HUES48 (cell line): ENCODE measurements around the gene TMCO1.
"Not testable (repeated sequence)": the region's sequence is repeated elsewhere in the genome, so short reads cannot be mapped to it uniquely, and the experiment has no call there.

Experiments
- H3K27ac ChIP-seq: one replicate; pipeline ENCODE4 v1.7.0; 2013; ENCODE audit warnings: low read depth, low read length, inconsistent platforms
- H3K27me3 ChIP-seq: 2 replicates; pipeline ENCODE4 v1.6.1; 2013; ENCODE audit warnings: mild to moderate bottlenecking, low read length; ENCODE audit not compliant: control insufficient read depth, insufficient read depth
- H3K36me3 ChIP-seq: 2 replicates; pipeline ENCODE4 v1.6.1; 2013; ENCODE audit warnings: low read length; ENCODE audit not compliant: control insufficient read depth, insufficient read depth
- H3K4me1 ChIP-seq: 2 replicates; pipeline ENCODE4 v1.6.1; 2013; ENCODE audit warnings: mild to moderate bottlenecking, low read length; ENCODE audit not compliant: control insufficient read depth, insufficient read depth
- H3K4me3 ChIP-seq: 2 replicates; pipeline ENCODE4 v1.5.1; 2013; ENCODE audit warnings: mild to moderate bottlenecking, low read depth, low read length
- H3K9ac ChIP-seq: 2 replicates; pipeline ENCODE4 v1.6.1; 2013; ENCODE audit warnings: mild to moderate bottlenecking, low read depth, low read length, moderate library complexity
- H3K9me3 ChIP-seq: 2 replicates; pipeline ENCODE4 v1.6.1; 2013; ENCODE audit warnings: low read length; ENCODE audit not compliant: control insufficient read depth, insufficient read depth

The TMCO1 gene

GRCh38 chr1:165778197-165778596 lies 9.5 kb upstream of the TMCO1 start:
- H3K9ac ChIP-seq, result not testable (repeated sequence)

GRCh38 chr1:165773324-165773965 lies 4.8 kb upstream of the TMCO1 start:
- peaks cover 22% of the 10 kb centered on the region for H3K36me3 ChIP-seq
- no peak overlapping the region for H3K4me3 ChIP-seq
- no peaks in the 10 kb centered on the region for H3K27me3 ChIP-seq
- no peak overlapping the region for H3K9ac ChIP-seq
- H3K27ac ChIP-seq, result no peak overlapping the region
- no peaks in the 10 kb centered on the region for H3K4me1 ChIP-seq
- H3K9me3 ChIP-seq, result no peaks in the 10 kb centered on the region

More at GRCh38 chr1:165778197-165778596, 9.5 kb upstream of the TMCO1 start:
- not testable (repeated sequence) for H3K9me3 ChIP-seq, H3K27me3 ChIP-seq, H3K4me1 ChIP-seq, H3K27ac ChIP-seq, H3K4me3 ChIP-seq
- H3K36me3 ChIP-seq, result peaks cover 21% of the 10 kb centered on the region

- no peaks in the 10 kb centered on the region for H3K4me1 ChIP-seq
- no peak overlapping the region for H3K9ac ChIP-seq
- H3K9me3 ChIP-seq, result no peaks in the 10 kb centered on the region
- peaks cover 22% of the 10 kb centered on the region for H3K36me3 ChIP-seq
- H3K27me3 ChIP-seq, result no peaks in the 10 kb centered on the region
- no peak overlapping the region for H3K27ac ChIP-seq
- no peak overlapping the region for H3K4me3 ChIP-seq
Measured at GRCh38 chr1:165772739-165773138, 4.1 kb upstream of the TMCO1 start.

GRCh38 chr1:165764277-165764676 lies 4.4 kb downstream of the TMCO1 start:
- Histone ChIP-seq H3K36me3 (peaks cover 33% of the 10 kb centered on the region), H3K4me3 (no peak overlapping the region)

GRCh38 chr1:165763442-165763841 lies 5.2 kb downstream of the TMCO1 start:
- no peak overlapping the region for H3K9ac ChIP-seq
- no peaks in the 10 kb centered on the region for H3K9me3 ChIP-seq

More at GRCh38 chr1:165764277-165764676, 4.4 kb downstream of the TMCO1 start:
- Histone ChIP-seq H3K9ac (no peak overlapping the region), H3K4me1 (no peaks in the 10 kb centered on the region), H3K9me3 (no peaks in the 10 kb centered on the region), H3K27me3 (no peaks in the 10 kb centered on the region), H3K27ac (no peak overlapping the region)

GRCh38 chr1:165762725-165763124 lies 5.9 kb downstream of the TMCO1 start:
- Histone ChIP-seq H3K9me3 (no peaks in the 10 kb centered on the region), H3K9ac (no peak overlapping the region), H3K4me1 (no peaks in the 10 kb centered on the region), H3K27ac (no peak overlapping the region), H3K27me3 (no peaks in the 10 kb centered on the region), H3K36me3 (peaks cover 37% of the 10 kb centered on the region), H3K4me3 (no peak overlapping the region)

More at GRCh38 chr1:165763442-165763841, 5.2 kb downstream of the TMCO1 start:
- no peaks in the 10 kb centered on the region for H3K4me1 ChIP-seq
- H3K4me3 ChIP-seq, result no peak overlapping the region
- peaks cover 33% of the 10 kb centered on the region for H3K36me3 ChIP-seq
- H3K27me3 ChIP-seq, result no peaks in the 10 kb centered on the region
- H3K27ac ChIP-seq, result no peak overlapping the region

GRCh38 chr1:165759095-165759494 lies 9.6 kb downstream of the TMCO1 start:
- Histone ChIP-seq H3K27me3 (no peaks in the 10 kb centered on the region), H3K9me3 (no peaks in the 10 kb centered on the region), H3K4me3 (no peak overlapping the region), H3K9ac (no peak overlapping the region), H3K27ac (no peak overlapping the region), H3K4me1 (no peaks in the 10 kb centered on the region), H3K36me3 (peaks cover 10% of the 10 kb centered on the region)

- H3K4me3 ChIP-seq, result no peak overlapping the region
- no peaks in the 10 kb centered on the region for H3K27me3 ChIP-seq
- no peaks in the 10 kb centered on the region for H3K9me3 ChIP-seq
- H3K36me3 ChIP-seq, result peaks cover 22% of the 10 kb centered on the region; the same call in 1 of the 2 replicates
- no peak overlapping the region for H3K9ac ChIP-seq
- H3K27ac ChIP-seq, result no peak overlapping the region
- H3K4me1 ChIP-seq, result no peaks in the 10 kb centered on the region
Measured at GRCh38 chr1:165755393-165756010, 13.2 kb downstream of the TMCO1 start.

- no peak overlapping the region for H3K9ac ChIP-seq
- no peak overlapping the region for H3K27ac ChIP-seq
- H3K36me3 ChIP-seq, result peaks cover 22% of the 10 kb centered on the region; the same call in 1 of the 2 replicates
- no peak overlapping the region for H3K4me3 ChIP-seq
- H3K9me3 ChIP-seq, result no peaks in the 10 kb centered on the region
- no peaks in the 10 kb centered on the region for H3K27me3 ChIP-seq
- no peaks in the 10 kb centered on the region for H3K4me1 ChIP-seq
Measured at GRCh38 chr1:165753934-165754333, 14.7 kb downstream of the TMCO1 start.

GRCh38 chr1:165748550-165748949 lies 20.1 kb downstream of the TMCO1 start:
- Histone ChIP-seq H3K27me3 (no peaks in the 10 kb centered on the region), H3K36me3 (peaks cover 14% of the 10 kb centered on the region; the same call in 1 of the 2 replicates), H3K4me1 (no peaks in the 10 kb centered on the region), H3K9me3 (no peaks in the 10 kb centered on the region), H3K4me3 (no peak overlapping the region), H3K9ac (no peak overlapping the region), H3K27ac (no peak overlapping the region)

GRCh38 chr1:165747632-165748447 lies 20.8 kb downstream of the TMCO1 start:
- Histone ChIP-seq H3K36me3 (peaks cover 13% of the 10 kb centered on the region), H3K4me3 (no peak overlapping the region), H3K9ac (no peak overlapping the region), H3K9me3 (no peaks in the 10 kb centered on the region), H3K27ac (no peak overlapping the region), H3K27me3 (no peaks in the 10 kb centered on the region), H3K4me1 (no peaks in the 10 kb centered on the region)
